Activated T-helper 2 cell treated with anti-CD3 and anti-CD28 coated beads, Interferon-gamma antibody, Interleukin-2, Interleukin-4, amounts not matched to agents 10 μg/mL and 5 μg/mL and 100 μg/mL, durations not matched to agents 14 hours and 24 hours and 36 hours (primary cell): ENCODE data around the gene QTRT2. TPM values are rescaled to one million over a fixed set of nuclear protein-coding genes. Genes with fewer than 3 reads are reported as not detected.
A peak's percentile ranks its signal among the peaks of the same experiment; 100 is the strongest.

ENCODE experiments used
- DNase-seq: peaks from one replicate; pipeline ENCODE4 v3.0.0; 2021; ENCODE audit warnings: low spot score
- H3K27ac Mint-ChIP-seq: one replicate; pipeline ENCODE4 v1.8.0; 2021; ENCODE audit warnings: mixed read lengths
- H3K27me3 Mint-ChIP-seq: one replicate; pipeline ENCODE4 v1.8.0; 2021; ENCODE audit warnings: low read depth, mixed read lengths
- H3K36me3 Mint-ChIP-seq: one replicate; pipeline ENCODE4 v1.8.0; 2021; ENCODE audit warnings: low read depth, mixed read lengths
- H3K4me1 Mint-ChIP-seq: one replicate; pipeline ENCODE4 v1.8.0; 2021; ENCODE audit warnings: low read depth, mixed read lengths
- H3K4me3 Mint-ChIP-seq: one replicate; pipeline ENCODE4 v1.8.0; 2021; ENCODE audit warnings: low read depth, mild to moderate bottlenecking, moderate library complexity, mixed read lengths
- H3K9me3 Mint-ChIP-seq: one replicate; pipeline ENCODE4 v1.8.0; 2021; ENCODE audit warnings: mixed read lengths
- intact Hi-C: fragments of 100-400 bp; cut with micrococcal nuclease; formaldehyde crosslinking; loops from one replicate; pipeline ENCODE4 v1.15.1; 2023
- total RNA-seq: library from RNA; stranded (reverse); gene quantifications from 2 replicates; pipeline ENCODE4 v1.2.3, GENCODE V29; 2022

Gene QTRT2
- total RNA-seq, 1 donor from 2014 or later: 41.3 TPM

DNA sequence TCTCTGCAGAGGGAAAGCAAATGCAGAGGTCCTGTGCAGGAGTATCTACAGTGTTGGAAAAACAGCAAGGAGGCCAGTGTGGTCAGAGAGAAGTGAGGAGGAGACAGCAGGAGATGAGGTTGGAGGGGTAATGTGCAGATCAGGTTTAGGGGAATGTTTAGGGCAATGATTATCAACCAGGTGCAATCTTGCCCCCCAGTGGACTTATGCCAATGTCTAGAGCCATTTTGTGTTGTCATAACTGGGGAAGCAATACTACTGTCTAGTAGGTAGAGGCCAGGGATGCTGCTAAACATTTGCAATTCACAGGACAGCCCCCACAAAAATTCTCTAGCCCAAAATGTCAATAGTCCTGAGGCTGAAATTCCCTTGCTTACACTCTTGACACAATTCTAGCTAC lies 13.3 kb upstream of the QTRT2 start:
- peaks cover 10% of the 10 kb centered on the region for H3K27me3 Mint-ChIP-seq
- no peaks in the 10 kb centered on the region for H3K4me1 Mint-ChIP-seq
- no peak overlapping the region for H3K27ac Mint-ChIP-seq
- no peaks in the 10 kb centered on the region for H3K9me3 Mint-ChIP-seq
- H3K4me3 Mint-ChIP-seq: no peak overlapping the region
- no peaks in the 10 kb centered on the region for H3K36me3 Mint-ChIP-seq
- intact Hi-C loops: no loop called here
- DNase-seq: no peak

DNA sequence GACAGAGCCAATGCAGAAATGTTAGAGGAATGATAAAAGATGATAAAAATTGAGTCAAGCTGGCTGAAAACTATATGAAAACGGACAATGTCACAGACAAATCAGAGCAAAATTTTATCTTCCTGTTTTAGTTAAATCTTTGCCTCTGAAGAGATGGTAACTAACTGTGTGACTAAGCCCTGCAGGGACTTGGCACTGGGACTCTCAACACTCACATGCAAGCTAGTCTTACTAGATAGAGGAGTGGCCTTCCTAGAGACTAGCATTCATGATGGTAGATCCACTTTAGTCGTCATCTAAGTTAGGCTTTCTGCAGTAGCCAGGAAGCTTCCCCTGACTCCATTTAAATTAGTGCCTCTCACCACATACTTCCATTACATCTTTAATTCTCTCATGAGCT lies 4.3 kb upstream of the QTRT2 start:
- Mint-ChIP-seq H3K27me3 (peaks cover 8% of the 10 kb centered on the region), H3K27ac (no peak overlapping the region), H3K36me3 (no peaks in the 10 kb centered on the region), H3K4me1 (peaks cover 8% of the 10 kb centered on the region), H3K4me3 (no peak overlapping the region), H3K9me3 (no peaks in the 10 kb centered on the region)
- DNase-seq: no peak
- intact Hi-C loops: no loop called here

GRCh38 chr3:114057011-114057347 lies 442 bp downstream of the QTRT2 start:
- intact Hi-C loops: loop anchor here (2.0 kb wide), 3 partner anchors 110 to 362 kb away; partner anchors contain the start of gene GRAMD1C
- DNase-seq: no peak
- Mint-ChIP-seq H3K4me1 (peaks cover 25% of the 10 kb centered on the region), H3K27me3 (no peaks in the 10 kb centered on the region), H3K9me3 (no peaks in the 10 kb centered on the region), H3K27ac (peak overlapping the region; percentile 89), H3K4me3 (peak overlapping the region; percentile 91), H3K36me3 (peaks cover 16% of the 10 kb centered on the region)

DNA sequence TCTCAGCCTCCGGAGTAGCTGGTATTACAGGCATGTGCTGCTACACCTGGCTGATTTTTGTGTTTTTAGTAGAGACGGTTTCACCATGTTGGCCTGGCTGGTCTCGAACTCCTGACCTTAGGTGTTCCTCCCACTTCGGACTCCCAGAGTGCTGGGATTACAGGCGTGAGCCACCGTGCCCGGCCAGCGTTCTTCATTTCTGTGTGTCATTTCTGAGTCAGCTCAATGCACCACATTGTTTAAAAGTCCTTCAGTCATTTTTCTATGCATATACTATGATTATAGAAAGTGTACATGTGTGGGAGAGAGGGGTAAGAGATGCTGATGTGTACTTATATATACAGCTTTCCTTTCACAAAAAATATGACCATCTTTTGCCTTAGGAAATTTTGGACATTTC lies 2.1 kb downstream of the QTRT2 start:
- peak overlapping the region; percentile 75 for H3K4me3 Mint-ChIP-seq
- DNase-seq: no peak
- H3K4me1 Mint-ChIP-seq: peaks cover 30% of the 10 kb centered on the region
- H3K9me3 Mint-ChIP-seq: no peaks in the 10 kb centered on the region
- H3K27me3 Mint-ChIP-seq: no peaks in the 10 kb centered on the region
- intact Hi-C loops: no loop called here
- H3K27ac Mint-ChIP-seq: no peak overlapping the region
- peaks cover 16% of the 10 kb centered on the region for H3K36me3 Mint-ChIP-seq

GRCh38 chr3:114060906-114061655 lies 4.5 kb downstream of the QTRT2 start:
- Mint-ChIP-seq H3K9me3 (no peaks in the 10 kb centered on the region), H3K36me3 (peaks cover 31% of the 10 kb centered on the region), H3K4me1 (peaks cover 22% of the 10 kb centered on the region), H3K27ac (no peak overlapping the region), H3K27me3 (no peaks in the 10 kb centered on the region), H3K4me3 (no peak overlapping the region)
- DNase-seq: no peak
- intact Hi-C loops: no loop called here

DNA sequence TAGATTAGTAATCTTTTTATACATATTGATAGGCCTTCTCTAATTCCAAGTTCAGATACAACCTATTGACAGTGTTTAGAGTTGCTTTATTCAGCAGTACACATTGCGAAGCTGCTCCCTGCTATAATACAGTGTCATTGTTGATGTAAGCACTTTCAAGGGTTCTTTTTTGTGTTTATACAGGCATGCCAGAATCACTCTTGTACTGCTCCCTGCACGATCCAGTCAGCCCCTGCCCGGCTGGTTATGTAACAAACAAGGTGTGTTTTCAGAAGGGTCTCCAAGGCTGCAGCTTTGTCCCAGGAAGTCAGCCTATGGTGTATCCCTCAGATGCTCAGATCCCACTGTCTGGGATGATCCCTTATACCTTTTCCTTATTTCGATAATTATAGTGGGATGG lies 11.3 kb downstream of the QTRT2 start:
- intact Hi-C loops: no loop called here
- DNase-seq: no peak
- no peak overlapping the region for H3K4me3 Mint-ChIP-seq
- no peaks in the 10 kb centered on the region for H3K27me3 Mint-ChIP-seq
- peaks cover 2% of the 10 kb centered on the region for H3K4me1 Mint-ChIP-seq
- peaks cover 53% of the 10 kb centered on the region for H3K36me3 Mint-ChIP-seq
- no peak overlapping the region for H3K27ac Mint-ChIP-seq
- H3K9me3 Mint-ChIP-seq: no peaks in the 10 kb centered on the region

- H3K9me3 Mint-ChIP-seq: no peaks in the 10 kb centered on the region
- H3K27me3 Mint-ChIP-seq: no peaks in the 10 kb centered on the region
- intact Hi-C loops: no loop called here
- H3K27ac Mint-ChIP-seq: no peak overlapping the region
- no peak for DNase-seq
- no peak overlapping the region for H3K4me3 Mint-ChIP-seq
- peaks cover 57% of the 10 kb centered on the region for H3K36me3 Mint-ChIP-seq
- H3K4me1 Mint-ChIP-seq: no peaks in the 10 kb centered on the region
These were observed 11.8 kb downstream of the QTRT2 start for GRCh38 chr3:114068336-114068735.

GRCh38 chr3:114071786-114072185 lies 15.2 kb downstream of the QTRT2 start:
- no peak overlapping the region for H3K4me3 Mint-ChIP-seq
- H3K27me3 Mint-ChIP-seq: no peaks in the 10 kb centered on the region
- no peaks in the 10 kb centered on the region for H3K4me1 Mint-ChIP-seq
- H3K27ac Mint-ChIP-seq: no peak overlapping the region
- H3K9me3 Mint-ChIP-seq: no peaks in the 10 kb centered on the region
- peaks cover 71% of the 10 kb centered on the region for H3K36me3 Mint-ChIP-seq
- no peak for DNase-seq
- intact Hi-C loops: no loop called here

DNA sequence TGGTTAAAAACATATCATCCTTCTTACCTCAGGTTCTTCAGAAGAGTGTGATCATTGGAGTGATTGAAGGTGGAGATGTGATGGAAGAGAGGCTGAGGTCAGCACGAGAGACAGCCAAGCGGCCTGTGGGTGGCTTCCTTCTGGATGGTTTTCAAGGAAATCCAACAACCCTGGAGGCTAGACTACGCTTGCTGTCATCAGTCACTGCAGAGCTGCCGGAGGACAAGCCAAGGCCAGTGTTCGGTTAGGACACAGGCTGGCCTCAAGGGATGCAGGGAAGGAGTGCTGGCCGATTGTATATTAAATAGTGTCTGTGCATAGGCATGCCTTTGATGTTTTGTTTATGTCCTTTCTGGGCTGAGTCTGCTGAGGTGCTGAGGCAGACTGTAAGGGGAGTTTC lies 20.2 kb downstream of the QTRT2 start:
- no peaks in the 10 kb centered on the region for H3K27me3 Mint-ChIP-seq
- peaks cover 85% of the 10 kb centered on the region for H3K36me3 Mint-ChIP-seq
- H3K27ac Mint-ChIP-seq: no peak overlapping the region
- no peak for DNase-seq
- H3K4me3 Mint-ChIP-seq: no peak overlapping the region
- intact Hi-C loops: no loop called here
- H3K4me1 Mint-ChIP-seq: no peaks in the 10 kb centered on the region
- no peaks in the 10 kb centered on the region for H3K9me3 Mint-ChIP-seq

DNA sequence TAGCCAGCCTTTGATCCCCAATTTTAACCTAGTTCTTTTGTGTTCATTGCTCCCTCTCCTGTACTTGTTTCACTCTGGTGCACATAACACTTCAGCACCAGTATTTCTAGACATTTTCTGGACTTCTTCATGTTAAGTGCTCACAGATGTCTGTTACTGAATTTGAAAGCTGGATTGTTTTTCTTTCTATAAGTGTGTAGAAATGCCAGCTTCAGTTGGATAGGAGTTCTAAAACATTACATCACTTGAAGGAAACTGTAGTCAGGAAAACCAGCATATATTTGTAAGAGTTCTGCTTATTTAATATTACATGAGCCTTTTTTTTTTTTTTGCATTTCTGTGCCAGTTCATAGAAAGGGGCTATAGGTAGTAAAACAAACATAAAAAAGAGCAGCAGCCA lies 21.6 kb downstream of the QTRT2 start:
- Mint-ChIP-seq H3K27me3 (no peaks in the 10 kb centered on the region), H3K9me3 (no peaks in the 10 kb centered on the region), H3K4me1 (no peaks in the 10 kb centered on the region), H3K27ac (no peak overlapping the region), H3K36me3 (peaks cover 83% of the 10 kb centered on the region), H3K4me3 (no peak overlapping the region)
- intact Hi-C loops: no loop called here
- no peak for DNase-seq

- no peaks in the 10 kb centered on the region for H3K4me1 Mint-ChIP-seq
- no peak overlapping the region for H3K27ac Mint-ChIP-seq
- intact Hi-C loops: no loop called here
- no peaks in the 10 kb centered on the region for H3K9me3 Mint-ChIP-seq
- no peaks in the 10 kb centered on the region for H3K27me3 Mint-ChIP-seq
- DNase-seq: no peak
- H3K4me3 Mint-ChIP-seq: no peak overlapping the region
- H3K36me3 Mint-ChIP-seq: peaks cover 81% of the 10 kb centered on the region
These were observed 23.2 kb downstream of the QTRT2 start for GRCh38 chr3:114079761-114080160.

GRCh38 chr3:114080201-114080600 lies 23.7 kb downstream of the QTRT2 start:
- Mint-ChIP-seq H3K4me3 (no peak overlapping the region), H3K36me3 (peaks cover 79% of the 10 kb centered on the region), H3K4me1 (no peaks in the 10 kb centered on the region), H3K27ac (no peak overlapping the region), H3K9me3 (no peaks in the 10 kb centered on the region), H3K27me3 (no peaks in the 10 kb centered on the region)
- intact Hi-C loops: no loop called here
- DNase-seq: no peak

GRCh38 chr3:114081037-114081436 lies 24.5 kb downstream of the QTRT2 start:
- no peak for DNase-seq
- H3K27ac Mint-ChIP-seq: no peak overlapping the region
- H3K9me3 Mint-ChIP-seq: no peaks in the 10 kb centered on the region
- H3K27me3 Mint-ChIP-seq: no peaks in the 10 kb centered on the region
- no peaks in the 10 kb centered on the region for H3K4me1 Mint-ChIP-seq
- peaks cover 80% of the 10 kb centered on the region for H3K36me3 Mint-ChIP-seq
- intact Hi-C loops: no loop called here
- no peak overlapping the region for H3K4me3 Mint-ChIP-seq

DNA sequence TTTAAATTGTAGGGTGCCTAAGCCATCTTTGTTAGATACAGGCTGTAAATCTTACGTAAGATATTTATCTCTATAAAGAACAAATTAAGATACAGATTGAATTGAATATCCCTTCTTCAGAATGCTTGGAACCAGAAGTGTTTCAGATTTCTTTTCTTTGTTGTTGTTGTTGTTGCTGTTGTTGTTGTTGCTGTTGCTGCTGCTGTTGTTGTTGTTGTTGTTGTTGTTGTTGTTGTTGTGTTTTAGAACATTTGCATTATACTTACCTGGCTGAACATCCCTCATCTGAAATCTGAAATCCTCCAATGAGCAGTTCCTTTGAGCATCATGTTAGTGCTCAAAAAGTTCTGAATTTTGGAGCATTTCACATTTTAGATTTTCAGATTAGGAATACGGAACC lies 26.6 kb downstream of the QTRT2 start:
- H3K36me3 Mint-ChIP-seq: peaks cover 81% of the 10 kb centered on the region
- intact Hi-C loops: no loop called here
- H3K27ac Mint-ChIP-seq: no peak overlapping the region
- H3K4me3 Mint-ChIP-seq: no peak overlapping the region
- H3K27me3 Mint-ChIP-seq: no peaks in the 10 kb centered on the region
- no peaks in the 10 kb centered on the region for H3K4me1 Mint-ChIP-seq
- DNase-seq: no peak
- no peaks in the 10 kb centered on the region for H3K9me3 Mint-ChIP-seq
